CD4-positive, alpha-beta T cell treated with Interleukin-17A for 1 hour (primary cell): ENCODE measurements around the gene SERTAD2.

Source experiments
- DNase-seq: peaks from one replicate; pipeline ENCODE4 v3.0.0-alpha.2; 2020

SERTAD2 gene

DNA sequence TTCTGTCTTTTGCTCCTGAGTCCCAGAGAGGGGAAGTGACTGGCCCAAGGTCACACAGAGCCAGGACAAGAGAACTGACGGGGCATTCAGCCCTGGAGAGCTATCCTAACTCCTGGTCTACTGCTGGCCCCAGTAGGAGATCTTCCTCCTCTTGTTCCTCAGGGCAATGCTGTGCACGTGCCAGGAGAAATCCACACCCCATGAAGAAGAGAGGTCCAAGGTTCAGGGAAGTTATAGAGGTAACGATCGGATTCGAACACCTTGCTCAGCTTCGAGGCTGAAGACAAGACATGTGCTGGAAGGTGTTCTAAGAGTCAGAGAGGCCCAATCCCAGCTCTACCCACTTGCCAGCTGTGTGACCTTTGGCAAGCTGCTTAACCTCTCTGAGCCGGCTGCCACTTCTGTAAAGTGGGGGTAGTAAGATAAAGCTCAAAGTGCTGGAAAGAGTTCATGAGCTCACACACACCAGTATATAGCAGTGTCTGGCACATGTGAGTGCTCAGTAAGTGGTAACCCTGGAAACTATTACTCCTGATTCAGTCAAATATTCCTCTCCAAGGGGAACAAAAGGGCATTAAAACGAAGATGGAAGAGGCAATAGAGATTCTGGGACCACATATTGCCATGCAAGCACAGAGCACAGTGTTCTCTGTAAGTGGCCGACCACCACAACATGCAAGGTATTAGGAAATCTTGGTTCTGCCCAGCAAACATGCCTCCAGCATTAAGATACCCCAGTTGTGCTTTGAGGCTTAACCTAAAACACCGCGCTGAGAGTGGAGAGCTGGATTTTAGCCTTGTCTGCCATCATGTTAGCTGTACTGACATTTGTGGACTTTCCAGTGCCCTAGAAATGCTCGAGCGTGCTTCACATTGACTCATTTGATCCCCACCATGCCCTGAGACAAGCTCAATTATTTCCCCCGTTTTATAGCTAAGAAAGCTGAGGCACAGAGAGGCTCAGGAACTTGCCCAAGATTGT, 25.6 kb downstream of the SERTAD2 start:
- no peak for DNase-seq

DNA sequence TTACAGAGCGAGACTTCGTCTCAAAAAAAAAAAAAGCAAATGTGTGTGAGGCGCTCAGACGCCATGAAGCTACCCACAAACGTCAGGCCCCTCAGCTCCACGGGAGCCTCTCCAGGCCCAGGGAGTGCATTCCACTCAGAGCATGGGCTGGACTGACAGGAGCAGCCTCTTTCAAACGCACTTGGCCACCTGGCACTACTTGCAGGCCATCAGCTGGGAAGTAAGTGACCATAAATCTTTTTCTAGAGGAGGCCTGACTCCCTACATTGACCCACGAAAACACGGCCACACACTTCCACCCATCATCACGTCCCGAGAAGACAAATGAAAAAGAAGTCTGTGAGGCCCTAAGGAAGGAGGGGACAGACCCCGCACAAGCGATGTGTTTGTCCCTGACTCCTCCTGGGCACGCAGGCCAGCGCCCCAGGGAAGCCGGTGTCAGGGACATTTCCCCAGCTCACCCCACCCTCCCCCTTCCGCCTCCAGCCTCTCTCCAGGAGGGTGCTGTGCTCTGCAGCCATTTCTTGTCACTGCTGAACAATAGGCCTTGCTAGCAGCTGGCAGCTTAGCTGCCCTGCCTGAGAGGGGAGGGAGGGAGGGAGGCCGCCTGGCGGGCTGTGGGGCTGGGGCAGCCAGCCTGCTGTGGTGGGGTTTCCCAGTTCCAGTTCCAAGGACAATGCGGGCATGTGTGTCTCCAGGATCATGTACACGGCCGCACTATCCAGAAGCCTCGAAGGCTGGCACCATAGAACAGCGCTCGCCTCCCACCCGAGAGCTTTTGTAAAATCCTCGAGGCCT, 26.6 kb downstream of the SERTAD2 start:
- DNase-seq, result no peak

DNA sequence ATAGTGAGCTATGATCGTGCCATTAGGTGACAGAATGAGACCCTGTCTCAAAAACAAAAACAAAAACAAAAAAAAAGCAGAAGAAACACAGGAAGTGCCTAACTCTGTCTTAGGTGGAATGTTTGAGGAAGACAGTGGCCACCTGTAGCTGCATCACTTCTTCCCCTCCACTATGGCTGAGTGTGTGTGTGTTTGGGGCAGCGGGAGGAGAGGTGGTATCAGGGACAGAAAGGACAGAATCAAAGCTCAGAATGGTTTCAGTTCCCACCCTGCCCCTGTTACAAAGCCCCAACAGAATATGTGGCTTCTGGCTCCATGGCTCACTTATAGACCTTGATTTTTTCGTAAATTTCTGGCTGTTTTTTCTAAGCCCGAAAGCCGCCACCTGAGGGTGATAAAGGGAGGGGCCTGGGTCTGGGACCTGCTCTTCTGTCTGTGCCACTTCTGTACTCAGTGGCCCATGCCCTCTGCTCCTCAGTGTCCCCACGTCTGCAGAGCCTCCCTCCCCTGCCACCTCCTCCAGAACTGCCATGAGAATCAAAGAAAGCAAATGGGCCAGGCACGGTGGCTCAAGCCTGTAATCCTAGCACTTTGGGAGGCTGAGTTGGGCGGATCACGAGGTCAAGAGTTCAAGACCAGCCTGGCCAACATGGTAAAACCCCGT, 27.4 kb downstream of the SERTAD2 start:
- DNase-seq, result no peak

DNA sequence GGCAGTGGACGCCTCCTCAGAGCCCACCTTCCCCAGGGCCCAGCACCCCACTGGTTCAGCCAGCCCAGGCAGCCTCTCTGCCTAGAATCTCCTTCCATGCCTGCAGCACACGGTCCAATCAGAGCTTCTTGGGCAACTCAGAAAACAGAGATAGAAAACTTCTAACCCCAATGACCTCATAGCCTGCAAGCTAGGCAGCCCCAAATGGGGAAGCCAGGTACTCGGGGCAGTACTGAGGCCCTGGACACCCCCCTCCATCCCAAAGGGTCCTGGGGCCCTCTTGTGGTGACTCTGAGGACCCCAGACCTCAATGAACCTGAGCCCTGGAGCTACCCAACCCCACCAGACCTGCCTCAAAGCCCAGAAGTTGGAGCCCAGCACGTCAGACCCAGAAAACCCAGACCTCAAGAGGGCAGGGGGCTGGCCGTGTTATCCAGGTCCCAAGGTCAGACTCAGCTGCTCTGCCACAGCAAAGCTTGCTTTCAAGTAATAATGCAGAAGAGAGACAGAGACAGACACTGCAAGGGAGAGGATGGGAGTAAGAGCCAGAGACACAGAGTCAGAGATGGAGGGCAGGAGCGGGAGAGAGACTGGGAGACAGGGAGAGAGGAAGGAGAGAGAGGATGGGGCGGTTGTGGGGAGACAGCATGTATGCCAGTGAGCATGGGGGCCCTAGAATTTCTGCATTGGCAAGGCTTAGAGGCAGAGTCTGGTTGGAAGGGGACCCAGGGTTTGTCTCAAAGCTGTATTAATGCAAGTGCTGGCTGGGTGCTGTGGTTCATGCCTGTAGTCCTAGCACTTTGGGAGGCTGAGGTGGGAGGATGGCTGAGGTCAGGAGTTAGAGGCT, 28.2 kb downstream of the SERTAD2 start:
- no peak for DNase-seq

DNA sequence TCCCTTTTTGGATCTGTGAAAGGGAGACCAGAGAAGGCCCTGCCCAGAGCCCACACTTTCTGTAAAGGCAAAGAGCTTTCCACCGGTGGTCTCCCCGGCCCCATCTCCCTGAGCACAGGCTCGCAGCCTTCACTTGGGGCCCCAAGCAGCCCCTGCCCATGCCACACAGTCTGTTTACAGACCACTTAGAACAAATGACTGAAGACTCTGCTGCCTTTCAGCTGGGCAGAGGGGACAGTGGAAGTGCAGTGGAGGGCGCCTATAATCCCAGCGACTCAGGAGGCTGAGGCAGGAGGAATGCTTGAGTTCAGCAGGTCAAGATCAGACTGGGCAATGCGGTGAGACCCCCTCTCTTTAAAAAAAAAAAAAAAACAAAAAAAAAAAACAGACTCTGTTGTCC, 28.9 kb downstream of the SERTAD2 start:
- no peak for DNase-seq

DNA sequence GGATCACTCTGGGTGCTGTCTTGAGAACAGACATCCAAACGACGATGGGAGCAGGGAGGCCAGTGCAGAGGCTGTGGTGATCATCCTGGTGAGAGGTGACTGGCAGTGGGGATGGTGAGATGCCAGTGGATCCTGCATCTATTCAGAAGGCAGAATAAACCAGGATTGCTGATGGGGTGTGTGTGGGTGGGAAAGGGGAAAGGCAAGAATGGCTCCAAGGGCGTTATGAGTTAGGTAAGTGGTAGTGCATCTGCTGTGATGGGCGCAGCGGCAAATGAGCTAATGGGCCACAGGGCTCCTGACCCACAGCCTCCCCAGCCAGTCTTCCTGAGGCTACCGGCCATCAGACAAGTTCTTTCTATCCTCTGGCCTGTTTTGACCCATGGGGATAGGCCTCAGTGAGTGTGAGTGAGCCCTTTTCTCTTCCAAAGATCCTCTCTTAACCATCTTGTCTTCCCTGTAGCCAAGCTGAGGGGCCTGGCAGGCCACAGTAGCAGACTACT, 29.6 kb downstream of the SERTAD2 start:
- DNase-seq, result no peak

DNA sequence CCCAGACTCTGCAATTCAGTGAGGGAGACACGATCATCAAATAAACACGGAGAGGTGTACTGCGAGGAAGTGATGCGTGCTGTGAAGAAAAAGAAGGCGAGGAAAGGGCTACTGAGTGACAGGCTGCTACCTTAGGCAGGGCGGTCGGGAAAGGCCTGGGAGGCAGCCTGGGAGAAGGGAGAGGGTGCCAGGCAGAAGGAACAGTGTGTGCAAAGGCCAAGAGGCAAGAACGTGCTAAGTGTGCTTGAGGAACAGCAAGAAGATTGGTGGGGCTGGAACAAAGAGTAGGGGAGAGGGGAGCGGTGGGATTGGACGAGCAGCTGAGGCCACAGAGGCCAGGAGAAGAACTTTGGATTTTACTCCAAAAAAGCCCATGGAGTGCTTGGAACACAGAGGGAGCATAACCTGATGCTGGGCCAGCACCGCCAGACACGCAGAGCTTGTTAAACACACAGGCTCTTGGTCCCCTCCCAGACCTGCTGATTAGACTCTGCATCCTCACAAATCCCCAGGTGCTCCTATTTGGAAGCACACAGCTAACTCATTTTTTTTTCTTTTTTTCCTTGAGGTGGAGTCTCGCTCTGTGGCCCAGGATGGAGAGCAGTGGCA, 30.4 kb downstream of the SERTAD2 start:
- no peak for DNase-seq

DNA sequence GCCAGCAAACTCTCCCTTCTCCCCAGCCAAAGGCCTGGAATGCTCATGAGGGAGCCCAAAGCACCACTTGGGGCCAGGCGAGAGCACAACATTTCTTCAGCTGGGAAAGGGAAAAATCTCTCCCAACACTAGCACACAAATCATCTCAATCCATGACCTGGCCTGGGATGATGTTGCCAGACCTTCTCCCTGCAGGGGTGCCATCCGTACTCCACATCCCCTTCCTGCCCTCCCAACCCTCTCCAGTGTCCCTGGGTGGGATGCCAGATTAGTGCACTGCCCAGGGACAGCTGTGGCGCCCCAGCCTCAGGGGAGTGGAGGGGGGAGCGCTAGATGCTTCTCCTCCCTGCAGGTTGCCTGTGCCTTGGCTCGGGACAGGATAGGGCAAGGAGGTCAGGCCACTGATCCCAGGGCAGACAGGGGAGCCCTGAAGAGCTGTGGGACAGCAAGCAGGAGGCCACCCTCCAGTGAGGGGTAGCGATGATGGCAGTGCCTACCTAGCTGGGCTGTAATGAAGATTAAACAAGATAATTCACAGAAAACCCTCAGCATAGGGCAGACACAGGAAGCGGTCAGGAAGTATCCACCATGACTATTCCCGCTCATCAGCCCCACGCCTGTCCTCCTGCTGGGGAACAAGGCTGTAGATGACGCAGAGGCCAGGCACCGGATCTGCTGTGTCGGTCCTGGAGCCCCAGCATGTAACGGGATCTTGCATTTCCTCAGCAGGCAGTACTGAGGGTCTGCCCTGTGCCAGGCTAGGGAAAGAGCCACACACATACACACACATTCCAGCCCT, 31.1 kb downstream of the SERTAD2 start:
- no peak for DNase-seq

DNA sequence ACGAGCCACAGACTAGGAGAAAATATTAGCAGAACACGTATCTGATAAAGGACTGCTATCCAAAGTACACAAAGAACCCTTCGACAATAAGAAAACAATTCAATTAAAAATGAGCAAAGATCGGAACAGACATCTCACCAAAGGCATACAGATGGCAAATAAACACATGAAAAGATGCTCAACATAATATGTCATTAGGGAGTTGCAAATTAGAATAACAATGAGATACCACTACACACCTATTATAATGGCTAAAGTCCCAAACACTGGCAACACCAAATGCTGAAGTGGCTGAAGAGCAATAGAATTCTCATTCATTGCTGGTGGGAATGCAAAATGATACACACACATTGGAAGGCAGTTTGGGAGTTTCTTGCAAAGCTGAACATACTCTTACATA, 33.1 kb downstream of the SERTAD2 start:
- DNase-seq, result no peak

DNA sequence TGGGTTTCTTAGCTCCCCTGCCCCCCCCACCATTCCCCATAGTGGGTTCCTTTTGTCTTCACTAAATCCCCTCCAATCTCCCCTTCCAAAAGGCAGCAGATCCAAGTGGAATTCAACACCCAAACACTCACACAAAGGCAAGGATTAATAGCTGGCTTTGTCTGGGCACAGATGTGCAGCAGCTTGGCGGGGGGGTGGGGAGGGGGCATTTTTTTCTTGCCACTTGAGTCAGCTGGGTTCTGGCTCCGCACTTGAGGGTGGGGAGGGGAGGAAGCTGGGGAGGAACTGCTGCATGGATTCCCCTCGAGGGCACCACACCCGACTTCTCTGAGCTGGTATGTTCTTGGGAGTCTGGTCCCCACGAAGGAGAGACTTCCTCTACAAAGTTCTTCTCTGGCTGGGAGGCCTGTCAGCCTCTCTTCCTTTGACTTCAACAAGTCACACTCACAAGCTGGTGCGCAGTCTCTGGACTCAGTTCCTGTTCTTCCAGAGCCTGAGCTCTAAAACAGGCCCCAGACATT, 36.0 kb downstream of the SERTAD2 start:
- no peak for DNase-seq

DNA sequence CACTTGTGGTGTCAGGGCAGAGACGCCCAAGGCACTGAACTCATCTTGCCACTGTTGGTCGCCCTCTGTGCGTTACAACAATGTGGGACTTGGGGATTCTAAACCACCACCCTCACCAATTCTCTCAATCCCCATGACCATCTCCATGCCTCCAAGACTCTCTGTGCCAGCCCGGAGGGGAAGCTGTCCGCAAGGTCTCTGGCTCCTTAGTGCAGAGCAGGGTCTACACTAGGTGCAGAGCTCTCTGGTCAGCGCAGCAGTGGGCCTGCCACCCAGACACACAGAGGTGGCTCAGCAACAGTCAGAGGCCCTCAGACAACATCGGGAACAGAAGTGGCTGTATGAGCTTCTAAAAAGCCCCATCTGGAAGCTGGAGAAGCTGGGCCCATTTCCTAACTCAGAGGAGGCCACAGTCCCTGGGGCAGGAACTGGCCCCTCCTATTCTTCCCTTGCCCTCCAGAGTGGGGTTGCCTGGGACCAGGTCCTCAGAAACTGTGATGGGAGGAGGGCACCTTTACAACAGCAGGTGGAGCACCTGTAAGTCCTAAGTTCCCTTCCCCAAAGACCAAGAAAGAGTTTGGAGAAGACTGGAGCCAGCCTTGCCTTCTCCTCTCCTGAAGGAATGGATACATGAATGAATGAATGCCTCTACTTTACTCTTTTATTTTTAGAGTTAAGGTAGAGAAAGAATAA, 37.7 kb downstream of the SERTAD2 start:
- no peak for DNase-seq

DNA sequence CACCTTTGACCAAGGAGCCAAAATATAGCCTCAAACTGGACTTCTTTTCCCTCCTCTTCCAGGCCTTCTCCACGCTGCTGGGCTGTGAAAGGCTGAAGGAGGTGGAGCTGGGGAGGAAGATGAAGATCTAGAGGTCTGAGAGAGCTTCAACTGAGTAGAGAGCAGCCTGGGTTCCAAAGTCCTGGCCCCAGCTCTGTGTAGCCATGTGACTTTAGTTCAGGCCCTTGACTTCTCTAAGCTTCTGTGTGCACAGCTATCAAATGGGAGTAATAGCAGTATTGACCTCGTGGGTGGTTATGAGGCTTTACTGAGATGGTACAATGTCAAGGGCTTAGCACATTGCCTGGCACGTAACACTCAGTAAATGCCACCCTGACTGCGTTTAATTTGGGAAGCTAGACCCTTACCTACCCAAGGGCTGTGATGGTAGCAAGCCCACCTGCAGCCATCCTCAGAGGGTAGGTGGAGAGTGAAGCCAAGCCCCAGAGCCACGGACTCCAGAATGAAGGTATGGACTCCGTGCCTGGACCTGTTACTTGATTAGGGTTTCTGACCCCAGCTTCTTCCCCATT, 38.4 kb downstream of the SERTAD2 start:
- no peak for DNase-seq

DNA sequence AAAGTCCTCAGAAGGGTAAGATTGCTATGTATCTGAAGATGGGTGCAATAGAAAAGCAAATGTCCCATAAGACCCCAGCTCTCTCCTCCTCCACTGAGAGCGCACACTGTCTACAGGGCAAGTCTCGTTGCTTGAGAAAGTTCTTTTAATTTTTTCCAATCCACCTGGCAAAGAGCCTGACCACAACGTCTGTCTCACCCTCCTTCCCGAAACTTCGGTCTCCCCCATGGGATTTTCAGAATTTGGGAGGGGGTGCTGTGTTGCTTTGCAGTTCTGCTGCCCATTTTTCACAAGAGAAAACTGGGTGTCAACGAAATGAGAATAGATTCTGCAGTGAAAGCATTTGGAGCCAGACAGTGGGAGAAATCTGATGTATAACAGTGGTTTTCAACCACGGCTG, 40.4 kb downstream of the SERTAD2 start:
- DNase-seq, result no peak

DNA sequence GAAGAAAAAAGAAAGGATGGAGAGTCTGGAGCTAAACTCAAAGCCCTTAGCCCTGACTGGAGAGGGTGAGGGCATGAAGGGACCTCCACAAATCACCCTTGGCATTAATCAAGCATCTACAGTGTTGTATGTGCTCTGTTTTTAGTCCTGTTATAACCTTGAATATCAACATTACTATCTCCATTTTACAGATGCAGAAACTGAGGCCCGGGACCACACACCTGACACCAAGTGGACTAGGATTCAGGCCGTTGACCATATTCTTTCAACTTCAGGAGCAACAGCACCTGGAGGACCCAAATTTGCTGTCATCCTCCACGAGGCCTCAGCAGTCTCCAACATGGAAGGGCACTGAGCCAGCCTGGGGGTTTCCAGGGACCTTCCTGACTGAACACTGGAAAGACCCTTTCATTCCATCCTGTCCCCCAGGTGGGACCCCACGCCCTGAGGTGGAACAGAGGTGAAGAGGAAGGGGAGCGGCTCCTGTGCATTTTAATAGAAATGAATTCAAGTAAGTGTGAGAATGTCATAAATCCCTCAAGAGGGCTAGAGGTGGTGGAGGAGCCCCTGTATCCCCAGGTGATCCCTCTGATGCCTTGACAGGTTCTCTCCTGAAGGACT, 41.0 kb downstream of the SERTAD2 start:
- no peak for DNase-seq

DNA sequence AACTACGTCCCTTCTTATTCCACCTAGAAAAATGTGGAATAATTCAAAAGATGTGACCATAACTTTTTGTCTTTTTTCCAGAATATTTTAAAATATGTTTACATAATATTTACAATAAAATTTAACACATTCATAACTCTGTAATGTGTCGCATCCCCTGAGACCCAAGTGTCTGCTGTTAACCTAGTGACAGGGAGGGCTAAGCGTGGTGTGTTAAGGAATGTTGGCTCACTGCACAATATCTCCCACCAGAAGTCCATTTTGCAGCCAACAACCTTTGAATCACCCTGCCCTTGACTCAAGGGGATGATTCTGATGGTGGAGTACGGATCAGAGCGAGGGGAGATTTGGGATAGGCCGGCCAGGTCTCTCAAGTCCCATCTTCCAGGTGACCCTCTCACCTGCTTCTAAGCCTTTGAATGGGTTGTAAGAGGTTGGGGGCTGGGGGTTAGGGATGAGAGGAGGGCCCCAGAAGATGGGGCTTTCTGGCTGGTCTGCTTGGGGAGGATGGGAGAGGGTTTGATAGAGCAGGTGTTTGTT, 43.3 kb downstream of the SERTAD2 start:
- no peak for DNase-seq

DNA sequence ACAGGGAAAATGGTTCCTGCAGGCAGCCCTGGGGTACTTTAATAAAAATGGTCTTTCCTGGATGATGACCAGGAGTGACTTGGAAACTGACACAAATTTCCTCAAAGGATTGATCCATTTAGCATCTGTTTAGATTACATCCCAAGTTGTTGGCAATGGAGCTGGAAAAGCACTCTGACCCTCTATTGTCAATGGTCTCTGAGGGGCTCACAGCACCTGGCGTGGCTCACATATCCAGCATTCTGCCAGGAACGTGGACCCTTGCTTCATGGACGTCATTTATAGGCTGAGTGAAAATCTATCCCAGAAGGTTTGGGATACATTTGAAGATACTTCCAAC, 43.8 kb downstream of the SERTAD2 start:
- DNase-seq, result no peak

DNA sequence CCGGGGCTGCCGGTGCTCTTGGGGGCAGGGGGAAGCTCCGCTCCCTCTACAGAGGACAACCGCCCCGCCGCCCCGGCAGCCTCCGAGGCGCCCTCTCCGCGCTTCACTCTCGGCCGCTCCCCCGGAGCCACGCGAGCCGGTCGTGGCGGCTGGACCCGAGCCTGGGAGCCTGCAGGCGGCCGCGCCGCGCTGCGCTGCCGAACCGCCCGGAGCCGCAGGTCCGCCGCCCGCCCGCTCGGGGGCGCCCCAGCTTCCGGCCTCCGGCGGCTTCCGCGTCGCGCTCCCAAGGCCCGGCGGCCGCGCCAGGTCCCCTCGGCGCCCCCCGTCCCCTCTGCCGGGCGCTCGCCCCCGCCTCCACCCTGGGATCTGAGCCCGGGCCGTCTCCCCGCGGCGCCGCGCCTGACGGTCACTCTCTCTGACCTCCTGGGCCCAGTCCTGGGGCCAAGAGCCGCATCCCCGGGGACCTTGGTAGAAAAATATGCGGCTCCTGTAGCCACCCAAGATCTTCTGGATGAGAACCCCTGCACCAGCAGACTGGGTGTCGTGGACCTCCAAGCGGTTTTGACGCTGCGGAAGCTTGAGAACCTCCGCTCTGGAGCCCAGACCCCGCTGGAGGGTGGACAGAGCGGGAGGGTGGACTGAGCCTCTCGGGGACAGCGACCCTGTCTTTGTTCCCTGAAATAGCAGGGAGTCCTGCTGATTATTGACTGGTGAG, 44.3 kb downstream of the SERTAD2 start:
- DNase-seq, result peak; percentile 71

DNA sequence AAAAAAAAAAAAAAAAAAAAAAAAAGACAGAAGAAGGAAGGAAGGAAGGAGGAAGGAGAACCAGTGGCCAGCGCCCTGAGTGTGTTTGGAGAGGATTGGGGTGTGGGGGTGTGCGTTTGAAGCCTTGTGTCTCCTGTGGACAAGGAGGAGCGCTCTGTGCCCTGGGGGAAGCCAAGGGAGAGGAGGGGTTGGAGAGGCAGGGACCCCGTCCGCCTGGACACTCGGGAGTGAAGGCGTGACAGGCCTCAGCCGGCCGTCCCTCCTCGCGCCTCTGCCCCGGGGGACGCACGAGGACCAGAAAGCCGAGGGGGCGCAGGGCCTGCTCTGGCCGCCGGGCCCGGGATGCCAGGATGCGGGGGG, 44.9 kb downstream of the SERTAD2 start:
- DNase-seq, result no peak
